ENCODE data around the gene LRRC4C.

Gene LRRC4C

DNA sequence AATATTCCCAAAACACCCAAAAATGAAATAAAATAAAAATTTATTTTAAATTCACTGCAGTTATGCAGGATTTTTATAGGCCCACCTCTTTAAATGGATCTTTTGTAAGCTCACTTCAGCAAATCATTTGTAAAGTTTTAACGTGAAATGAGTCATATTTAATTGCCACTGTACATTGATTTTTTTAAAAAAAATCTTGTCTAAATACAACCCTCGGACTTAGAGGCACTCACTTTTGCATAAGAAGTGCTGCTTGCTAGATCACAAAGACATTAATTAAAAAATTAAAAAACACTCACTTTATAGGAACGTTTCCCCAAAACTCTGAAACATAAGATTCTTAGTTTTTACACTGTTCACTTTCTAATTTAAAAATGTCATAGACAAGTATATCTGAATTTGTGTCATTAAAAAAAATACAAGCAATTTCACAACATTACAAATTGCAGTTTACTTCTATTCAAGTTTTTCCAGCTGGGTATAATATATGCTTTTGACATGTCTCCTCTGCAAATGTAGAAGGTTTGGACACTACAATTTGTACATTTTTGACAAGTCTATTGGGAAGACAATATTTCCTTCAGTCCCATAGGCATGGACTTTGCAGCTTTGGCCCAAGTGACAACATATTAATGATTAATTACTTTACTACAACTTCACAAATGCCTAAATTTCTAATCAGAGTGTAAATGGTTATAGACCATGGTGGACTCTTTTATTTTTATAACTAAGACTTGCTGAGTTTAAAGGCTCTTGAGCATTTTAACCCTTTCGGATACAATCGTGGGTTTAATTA lies 1088.4 kb downstream of the LRRC4C start:
- no peak for DNase-seq (ENCODE audit: low read depth)

DNA sequence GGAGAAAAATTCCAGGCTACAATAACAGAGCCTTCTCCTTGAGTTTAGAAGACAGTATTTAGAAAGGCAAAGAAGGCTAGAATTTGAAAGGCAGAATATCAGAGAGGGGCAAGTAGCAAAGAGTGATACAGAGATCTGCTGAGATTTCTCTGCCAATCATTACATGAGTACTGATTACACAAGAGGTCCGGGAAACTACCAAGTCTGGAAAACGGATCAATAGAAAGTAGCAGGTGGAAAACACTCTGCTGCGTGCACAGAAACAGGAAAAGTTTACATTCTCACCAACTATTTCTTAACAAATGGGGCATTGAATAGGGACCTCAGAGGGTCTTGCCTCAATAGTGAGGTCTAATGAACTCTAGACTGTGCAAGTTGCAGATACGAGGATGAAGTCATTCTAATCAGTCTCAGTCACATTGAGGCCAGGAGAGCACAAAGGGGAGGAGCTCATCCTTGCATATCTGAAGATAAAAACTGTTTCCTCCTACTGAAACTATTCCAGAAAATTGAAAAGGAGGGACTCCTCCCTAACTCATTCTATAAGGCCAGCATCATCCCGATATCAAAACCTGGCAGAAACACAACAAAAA lies 1099.2 kb downstream of the LRRC4C start:
- DNase-seq (ENCODE audit: low read depth) = no peak

DNA sequence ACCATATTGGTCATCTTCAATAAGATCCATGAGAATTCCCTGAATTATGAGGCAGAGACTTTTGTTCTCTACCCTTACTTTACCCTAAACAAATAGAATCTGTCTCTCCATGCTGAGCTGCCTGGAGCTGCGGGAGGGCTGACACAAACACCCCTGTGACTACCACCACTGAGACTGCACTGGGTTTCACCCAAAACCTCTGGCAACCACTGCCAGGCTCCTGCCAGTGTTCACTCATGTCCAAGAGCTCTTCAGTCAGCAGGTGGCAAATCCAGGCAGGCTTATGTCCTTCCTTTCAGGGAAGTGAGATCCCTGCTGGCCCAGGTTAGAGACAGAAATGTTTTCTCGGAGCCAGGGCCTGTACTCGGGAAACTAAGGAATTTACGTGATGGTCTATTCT lies 1105.3 kb downstream of the LRRC4C start:
- DNase-seq (ENCODE audit: low read depth) = no peak

DNA sequence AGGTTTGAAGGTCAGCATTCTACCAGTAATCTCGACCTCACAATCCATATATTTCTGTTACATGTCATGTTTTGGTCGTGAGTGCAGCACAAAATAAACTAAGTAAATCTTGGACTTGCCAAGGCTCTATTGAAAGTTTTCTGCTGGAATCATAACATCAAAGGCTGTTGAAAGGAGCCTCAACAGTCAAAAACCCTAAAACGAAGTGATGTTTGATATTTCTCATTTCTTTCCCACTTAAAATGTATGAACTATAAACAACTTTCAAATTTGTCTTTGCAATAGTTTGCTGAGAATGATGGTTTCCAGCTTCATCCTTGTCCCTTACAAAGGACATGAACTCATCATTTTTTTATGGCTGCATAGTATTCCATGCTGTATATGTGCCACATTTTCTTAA lies 1118.5 kb downstream of the LRRC4C start:
- no peak for DNase-seq (ENCODE audit: low read depth)

DNA sequence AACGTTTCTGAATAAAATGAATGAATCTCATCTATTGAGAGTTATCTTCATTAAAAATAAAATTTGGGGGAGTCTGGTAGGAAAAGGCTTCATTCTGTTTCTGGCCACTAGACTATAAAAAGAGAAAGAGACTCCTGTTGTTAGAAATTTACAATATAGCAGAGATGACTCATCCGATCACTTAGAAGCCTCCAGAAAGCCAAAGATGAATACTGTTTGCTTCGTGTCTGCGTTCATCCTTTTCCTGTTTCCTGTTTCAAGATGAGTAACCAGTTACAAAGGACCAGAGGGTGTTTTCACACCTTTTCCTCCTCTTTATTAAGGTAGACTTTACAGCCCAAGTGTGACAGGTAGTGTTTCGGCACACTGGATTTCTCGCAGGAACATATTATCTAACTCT lies 1120.7 kb downstream of the LRRC4C start:
- DNase-seq (ENCODE audit: low read depth) = no peak

DNA sequence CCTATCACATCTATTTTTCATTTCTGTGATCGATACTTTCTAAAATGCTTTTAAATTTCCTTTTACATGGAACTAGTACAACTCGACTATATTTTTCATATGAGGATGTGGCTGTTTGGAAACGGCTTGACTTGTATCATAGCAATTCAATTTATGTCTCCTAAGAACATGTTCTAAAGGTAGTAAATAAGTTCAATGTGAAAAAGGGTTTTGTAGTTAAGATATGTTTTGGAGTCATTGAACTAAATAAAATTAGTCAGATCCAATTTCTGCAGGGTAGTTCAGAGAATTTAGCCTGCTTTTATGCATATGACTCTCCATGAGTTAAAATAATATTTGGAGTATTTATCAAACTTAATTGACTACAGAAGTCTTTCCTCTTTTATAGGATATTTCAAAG lies 1121.4 kb downstream of the LRRC4C start:
- DNase-seq (ENCODE audit: low read depth) = no peak

DNA sequence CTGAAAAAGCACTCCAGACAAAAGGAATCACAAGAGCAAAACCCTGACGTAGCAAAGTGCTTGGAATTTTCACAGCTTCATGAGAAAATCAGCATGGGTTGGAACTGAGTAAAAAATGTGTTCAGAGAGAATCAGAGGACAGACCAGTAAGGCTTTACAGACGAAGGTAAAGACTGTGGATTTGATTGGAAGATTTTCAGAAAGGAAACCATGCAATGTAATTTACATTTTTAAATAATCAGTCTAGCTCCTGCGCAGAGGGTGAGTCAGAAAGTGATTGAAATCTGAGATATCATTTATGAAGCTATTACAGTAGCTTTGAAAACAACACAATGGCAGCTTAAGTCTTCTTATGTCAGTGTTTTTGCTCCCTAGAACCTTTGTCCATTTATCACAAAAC lies 1122.3 kb downstream of the LRRC4C start:
- no peak for DNase-seq (ENCODE audit: low read depth)

DNA sequence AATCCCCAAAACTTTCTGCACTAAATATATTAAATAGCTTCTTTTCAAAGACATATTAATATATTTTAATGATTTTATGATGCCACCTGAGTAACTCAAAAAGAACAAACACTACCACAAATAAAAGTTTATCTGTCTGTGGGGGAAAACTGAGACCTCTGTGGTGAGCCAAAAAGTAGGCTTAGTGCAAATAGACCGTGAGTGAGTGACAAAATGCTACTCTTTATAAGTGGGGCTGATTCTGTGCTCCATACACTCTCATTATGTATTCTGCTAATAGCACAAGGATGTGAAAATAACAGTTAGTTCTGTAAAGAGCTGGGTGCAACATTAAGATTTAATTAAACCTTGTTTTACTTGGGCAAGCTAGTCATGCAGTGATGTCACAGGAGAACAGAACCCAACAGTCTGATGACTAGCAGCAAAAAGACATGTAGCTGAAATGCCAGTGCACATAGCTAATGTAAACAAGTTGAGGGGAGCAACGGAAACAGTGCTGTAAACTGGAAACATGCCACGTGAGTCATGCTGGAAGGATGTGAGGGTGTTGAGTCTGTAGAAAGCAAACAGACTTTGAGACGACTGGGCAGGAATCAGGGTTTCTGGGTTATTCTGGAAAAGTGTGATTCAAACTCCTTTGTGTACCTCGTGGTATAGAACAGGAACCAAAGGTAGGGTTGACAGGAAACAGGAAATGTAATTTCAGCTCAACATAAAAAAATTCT lies 1130.4 kb downstream of the LRRC4C start:
- no peak for DNase-seq (ENCODE audit: low read depth)

DNA sequence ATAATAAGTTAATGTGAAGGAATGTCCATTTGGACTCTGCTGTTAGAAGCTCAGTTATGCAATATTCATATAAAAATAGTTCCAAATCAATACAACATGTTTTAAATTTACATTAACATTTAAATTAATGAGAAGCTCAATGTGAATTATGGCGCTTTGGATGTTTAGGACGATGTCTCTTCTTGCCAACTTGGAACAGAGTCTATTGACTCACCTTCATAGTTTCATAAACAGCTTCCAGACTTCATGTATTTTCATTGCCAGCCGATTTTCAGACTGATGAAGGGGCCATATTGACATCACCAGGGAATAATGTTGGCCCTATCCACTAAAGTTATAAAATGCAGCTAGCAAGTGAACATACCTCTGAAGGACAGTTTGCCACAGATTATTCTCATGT lies 1136.2 kb downstream of the LRRC4C start:
- DNase-seq (ENCODE audit: low read depth) = no peak

DNA sequence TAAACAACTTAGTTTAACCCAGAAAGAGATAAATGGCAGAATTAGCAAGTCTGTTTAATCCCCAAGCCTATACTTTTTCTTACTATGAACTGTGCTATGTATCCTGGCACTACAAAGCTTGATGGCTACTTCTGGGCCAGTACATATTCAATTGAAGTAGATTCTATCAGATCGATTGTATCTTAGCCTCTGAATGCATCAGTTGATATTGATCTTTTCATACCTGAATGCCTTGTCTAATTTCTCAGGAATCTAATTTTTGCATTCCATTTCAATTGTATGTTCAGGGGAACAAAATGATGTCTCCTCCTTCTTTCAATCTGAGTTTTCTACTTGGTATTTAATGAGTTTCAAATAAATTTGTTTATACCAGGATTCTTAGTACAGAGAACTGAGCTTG lies 1137.9 kb downstream of the LRRC4C start:
- DNase-seq (ENCODE audit: low read depth) = no peak

DNA sequence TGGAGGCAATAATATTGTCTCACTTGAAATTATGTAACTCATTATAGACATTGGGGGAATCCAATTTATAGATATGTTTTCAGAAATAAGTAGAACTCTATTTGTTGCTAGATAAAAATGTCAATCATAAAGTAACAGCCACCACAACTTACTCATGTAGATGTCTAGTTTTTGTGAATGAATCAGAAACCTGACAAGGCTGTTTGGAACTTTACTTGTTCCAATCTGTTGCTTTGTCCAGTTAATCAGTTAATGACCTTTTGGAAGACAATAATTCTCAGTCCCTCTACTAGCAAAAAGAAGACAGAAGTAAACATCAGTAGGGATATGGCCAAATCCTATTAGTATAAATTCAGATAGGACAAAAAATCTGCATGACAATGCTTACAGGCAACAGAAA lies 1143.3 kb downstream of the LRRC4C start:
- DNase-seq (ENCODE audit: low read depth) = no peak

DNA sequence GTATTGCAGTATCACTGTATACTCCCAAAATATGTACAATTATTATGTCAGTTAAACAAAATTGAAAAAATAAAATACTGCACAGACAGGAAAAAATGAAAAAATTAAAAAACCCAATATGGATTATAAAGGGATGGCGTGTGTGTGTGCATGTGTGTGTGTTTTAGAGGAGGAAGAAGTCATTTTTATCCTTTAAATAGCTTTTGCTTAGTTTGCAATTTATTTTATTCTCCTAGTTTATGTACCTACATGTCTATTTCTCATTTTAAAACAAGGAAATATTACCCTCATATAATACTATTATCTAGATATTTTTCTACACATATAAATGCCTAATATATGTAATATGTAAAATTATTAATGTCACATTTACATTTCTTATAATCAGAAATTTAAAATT lies 1144.3 kb downstream of the LRRC4C start:
- no peak for DNase-seq (ENCODE audit: low read depth)

DNA sequence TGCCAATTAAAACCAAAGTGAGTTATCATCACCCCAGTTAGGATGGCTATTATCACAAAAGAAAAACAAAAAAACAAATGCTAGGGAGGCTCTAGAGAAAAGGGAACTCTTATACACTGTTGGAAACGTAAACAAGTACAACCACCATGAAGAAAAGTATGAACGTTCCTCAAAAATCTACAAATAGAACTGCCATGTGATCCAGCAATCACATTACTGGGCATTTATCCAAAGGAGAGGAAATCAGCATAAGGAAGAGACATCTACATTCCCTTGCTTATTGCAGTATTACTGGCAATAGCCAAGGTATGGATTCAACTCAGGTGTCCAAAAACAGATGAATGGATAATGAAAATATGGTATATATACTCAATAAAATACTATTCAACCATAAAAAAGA lies 1145.1 kb downstream of the LRRC4C start:
- no peak for DNase-seq (ENCODE audit: low read depth)

DNA sequence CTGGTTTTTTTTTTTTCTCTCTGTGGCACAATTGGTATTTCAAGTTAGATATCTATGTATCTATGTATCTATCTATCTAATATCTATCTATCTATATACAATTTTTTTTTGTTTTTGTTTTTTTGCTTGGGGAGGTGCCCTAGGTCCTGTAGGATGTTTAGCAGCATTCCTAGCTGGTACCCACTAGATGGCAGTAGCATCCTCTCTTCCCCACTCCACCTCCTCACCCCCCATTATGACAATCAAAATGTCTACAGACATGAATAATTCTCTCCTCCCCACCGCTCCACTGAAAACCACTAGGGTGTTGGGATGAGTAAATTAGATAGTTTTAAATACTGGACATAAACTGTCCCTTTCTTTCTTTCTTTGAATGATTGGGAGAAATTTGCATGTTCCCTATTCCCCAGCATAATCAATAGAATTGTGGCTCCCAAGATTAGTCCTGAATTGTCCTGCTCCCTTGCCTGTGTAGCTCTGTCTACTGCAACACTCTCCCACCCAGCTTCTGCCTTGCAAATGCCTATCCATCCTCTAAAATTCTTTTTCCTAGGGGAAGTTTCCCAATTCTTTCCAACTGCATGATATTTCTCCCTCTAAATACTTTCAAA lies 1152.4 kb downstream of the LRRC4C start:
- DNase-seq (ENCODE audit: low read depth) = no peak

DNA sequence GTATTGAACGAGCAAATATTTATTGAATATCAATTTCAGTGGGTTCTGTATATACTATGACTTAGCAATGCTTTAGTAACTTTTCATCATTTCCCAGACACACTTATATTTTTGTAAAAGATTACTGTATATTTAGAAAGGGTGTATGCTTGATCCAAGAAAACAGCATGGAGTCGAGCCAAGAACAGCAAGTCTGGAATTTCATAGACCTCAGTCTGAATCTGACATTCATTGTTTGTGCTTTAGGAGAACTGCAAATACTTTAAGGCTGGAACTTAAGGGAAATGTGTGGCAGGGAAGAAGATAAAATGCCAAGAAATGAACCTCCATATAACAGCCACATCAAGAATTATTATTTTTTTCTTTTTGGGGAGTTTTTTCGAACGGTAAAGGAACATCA lies 1156.8 kb downstream of the LRRC4C start:
- DNase-seq (ENCODE audit: low read depth) = no peak

DNA sequence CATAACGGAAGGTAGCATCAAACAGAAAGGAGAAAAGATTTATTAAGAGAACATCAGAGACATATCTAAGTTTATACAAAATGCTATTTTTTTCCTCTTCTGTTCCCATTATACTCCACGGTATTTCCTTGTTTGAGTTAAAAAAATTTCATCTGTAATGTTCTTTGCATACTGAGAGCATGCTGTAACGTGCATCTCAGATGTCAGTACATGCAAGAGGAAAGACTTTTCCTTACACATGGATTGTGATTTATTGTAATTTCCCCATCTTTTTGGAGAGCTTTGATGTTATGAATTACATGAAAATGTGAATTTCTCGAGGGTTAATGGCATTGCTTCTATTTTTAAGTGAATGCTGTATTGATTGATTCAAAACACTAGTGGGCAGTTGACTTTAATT lies 1164.0 kb downstream of the LRRC4C start:
- no peak for DNase-seq (ENCODE audit: low read depth)

DNA sequence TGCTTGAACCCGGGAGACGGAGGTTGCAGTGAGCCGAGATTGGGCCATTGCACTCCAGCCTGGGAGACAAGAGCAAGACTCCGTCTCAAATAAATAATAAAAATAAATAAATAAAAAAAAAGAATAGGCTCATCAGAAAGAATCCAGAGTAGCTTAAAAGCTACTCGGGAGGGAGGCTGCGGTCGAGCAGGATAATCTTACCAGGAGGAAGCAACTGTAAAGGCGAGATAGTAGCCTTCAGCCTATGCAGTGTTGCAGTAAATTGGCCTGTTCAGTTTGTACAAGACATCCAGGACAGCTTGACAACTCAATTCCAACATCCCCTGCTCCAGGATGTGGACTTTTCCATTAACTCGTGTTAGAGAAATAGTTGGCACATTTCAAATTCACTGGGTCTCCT lies 1164.7 kb downstream of the LRRC4C start:
- no peak for DNase-seq (ENCODE audit: low read depth)

DNA sequence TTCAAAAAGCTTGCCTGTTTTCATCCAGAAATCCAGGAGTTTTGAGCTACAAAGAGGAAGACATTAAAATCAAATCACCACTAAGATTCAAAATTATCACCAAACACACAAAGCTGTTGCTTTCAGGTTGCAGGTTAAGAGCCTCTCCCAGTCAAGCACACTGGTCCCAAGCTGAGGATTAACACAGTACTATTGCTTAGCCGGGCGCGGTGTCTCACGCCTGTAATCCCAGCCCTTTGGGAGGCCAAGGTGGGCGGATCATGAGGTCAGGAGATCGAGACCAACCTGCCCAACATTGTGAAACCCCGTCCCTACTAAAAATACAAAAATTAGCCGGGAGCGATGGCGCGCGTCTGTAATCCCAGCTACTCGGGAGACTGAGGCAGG lies 1165.1 kb downstream of the LRRC4C start:
- no peak for DNase-seq (ENCODE audit: low read depth)

DNA sequence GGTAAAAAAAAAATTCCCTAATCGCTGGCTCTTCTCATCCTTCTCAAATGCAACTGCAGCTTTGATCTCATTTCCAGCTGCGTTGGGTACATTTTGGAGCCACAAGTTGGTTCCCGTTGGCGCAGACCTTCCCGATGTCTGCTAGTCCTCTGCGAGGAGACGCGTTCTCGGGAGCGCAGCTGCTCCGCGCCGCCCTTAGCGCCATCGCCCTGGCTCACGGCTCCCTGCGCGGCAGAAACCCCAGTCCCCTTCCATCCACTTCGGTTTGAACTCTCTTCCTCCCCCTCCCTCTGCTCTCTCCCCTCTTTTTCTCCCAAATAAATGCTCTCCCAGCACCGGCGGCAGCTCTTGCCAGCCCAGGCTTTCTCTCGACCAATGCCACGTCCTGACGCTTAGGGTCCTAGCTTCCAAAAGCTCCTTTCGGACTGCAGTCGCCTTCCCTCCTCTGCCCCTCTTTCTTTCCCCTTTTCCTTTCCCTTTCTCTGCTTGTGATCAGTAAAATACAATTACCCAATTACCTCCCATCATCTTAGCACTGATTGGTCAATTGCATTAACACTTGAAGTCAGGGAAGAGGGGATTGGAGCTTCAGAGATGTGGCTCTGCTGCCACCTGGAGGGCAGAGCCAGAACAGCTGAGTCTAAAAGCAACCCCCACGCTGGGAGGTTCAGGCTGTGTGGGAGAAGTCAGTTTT lies 1165.7 kb downstream of the LRRC4C start:
- peak; percentile 7 for DNase-seq (ENCODE audit: low read depth)

DNA sequence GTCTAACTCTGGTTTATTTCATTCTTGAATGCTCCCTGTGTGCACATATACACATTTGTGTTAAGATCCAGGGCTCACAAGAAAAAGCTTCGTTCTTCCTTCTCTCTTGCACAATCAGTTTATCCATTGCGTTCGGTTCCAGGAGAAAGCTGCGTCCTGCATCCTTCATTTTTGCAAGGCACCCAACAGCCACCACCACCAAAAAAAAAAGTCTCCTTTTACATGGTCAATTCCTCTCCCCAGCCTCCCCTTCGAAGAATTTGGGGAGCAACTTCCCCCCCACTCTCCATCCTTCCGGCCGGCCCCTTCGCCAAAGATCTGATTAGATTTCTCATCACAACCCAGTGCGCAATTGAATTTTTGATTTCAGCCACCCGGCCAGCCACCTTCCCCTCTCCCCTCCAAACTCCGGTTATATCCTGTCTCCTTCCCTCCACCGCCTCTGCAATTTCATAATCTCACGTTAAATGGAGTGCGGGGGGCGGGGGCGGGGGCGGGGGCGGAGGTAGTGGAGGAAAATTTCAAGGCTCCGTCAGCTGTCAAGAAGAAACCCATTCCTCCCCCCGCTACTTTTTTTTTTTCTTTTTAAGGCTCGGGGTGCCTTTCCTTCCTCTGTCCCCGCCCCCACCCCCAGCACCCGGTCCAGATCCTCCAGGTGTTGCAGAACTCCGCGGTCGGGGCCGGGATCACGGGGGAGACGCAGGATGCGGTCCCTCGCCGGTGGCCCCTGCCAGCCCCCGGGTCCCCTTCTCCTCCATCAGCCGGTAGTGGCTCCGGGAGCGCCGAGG lies 1166.5 kb downstream of the LRRC4C start:
- no peak for DNase-seq (ENCODE audit: low read depth)

DNA sequence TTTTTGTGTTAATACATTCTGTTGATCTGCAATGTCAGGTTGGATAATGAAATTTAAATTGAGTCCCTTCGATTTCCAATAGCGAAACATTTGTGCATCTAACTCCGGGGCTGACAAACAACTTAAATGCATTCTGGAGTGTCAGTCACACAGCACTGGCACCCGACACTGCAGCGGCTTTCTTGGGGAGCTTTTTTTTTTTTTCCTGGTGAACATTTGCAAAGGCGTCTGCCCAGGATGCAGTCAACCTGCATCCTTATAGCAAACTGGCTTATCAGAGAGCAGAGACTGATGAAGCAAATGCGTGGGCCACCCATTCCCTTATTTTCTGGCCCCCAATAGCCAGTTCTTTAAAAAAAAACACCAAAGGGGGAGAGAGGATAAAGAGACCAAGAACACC lies 1167.7 kb downstream of the LRRC4C start:
- no peak for DNase-seq (ENCODE audit: low read depth)

DNA sequence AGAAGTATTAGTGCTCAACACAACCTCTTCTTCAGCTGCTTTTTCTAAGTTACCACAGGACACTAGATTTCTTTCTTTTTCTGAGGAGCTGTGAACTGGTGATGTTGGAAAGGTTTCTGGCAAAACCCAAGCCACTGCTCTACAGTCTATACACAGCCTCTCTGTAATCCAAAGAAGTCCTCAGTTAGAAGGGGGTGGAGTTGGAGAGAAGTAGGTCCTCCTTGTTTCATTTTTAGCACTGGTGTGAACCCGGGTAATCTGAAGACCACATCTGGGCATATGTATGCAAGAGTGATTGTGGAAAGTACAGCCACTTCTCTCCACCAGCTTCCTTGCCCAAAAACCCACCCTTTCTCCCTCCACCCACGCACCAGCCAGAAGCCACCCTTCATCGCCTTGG lies 1168.1 kb downstream of the LRRC4C start:
- DNase-seq (ENCODE audit: low read depth) = no peak
